ENCODE data around the gene CXCL16. TPM values are rescaled to one million over a fixed set of nuclear protein-coding genes. Genes with fewer than 3 reads are reported as not detected.
"Not testable (repeated sequence)": the region's sequence is repeated elsewhere in the genome, so short reads cannot be mapped to it uniquely, and the experiment has no call there.

CXCL16 gene
- total RNA-seq, 1 experiment from 2014 or later: 0.29 TPM

- peak; percentile 61 for DNase-seq (ENCODE audit: low read depth)
Measured at GRCh38 chr17:4721203-4722135, 18.3 kb downstream of the CXCL16 start.

- DNase-seq (ENCODE audit: low read depth): no peak
Measured at GRCh38 chr17:4720787-4721186, 18.9 kb downstream of the CXCL16 start.

GRCh38 chr17:4719684-4720221 is 20.0 kb downstream of the CXCL16 start:
- no peak for DNase-seq (ENCODE audit: low read depth)

GRCh38 chr17:4719146-4719545 is 20.6 kb downstream of the CXCL16 start:
- DNase-seq (ENCODE audit: low read depth): no peak

GRCh38 chr17:4718276-4718675 is 21.5 kb downstream of the CXCL16 start:
- DNase-seq (ENCODE audit: low read depth): no peak

GRCh38 chr17:4717791-4718190 is 21.9 kb downstream of the CXCL16 start:
- no peak for DNase-seq (ENCODE audit: low read depth)

GRCh38 chr17:4716081-4716480 is 23.6 kb downstream of the CXCL16 start:
- no peak for DNase-seq (ENCODE audit: low read depth)

GRCh38 chr17:4715063-4715744 is 24.5 kb downstream of the CXCL16 start:
- no peak for DNase-seq (ENCODE audit: low read depth)

GRCh38 chr17:4714340-4715062 is 25.2 kb downstream of the CXCL16 start:
- DNase-seq (ENCODE audit: low read depth): not testable (repeated sequence)

- no peak for DNase-seq (ENCODE audit: low read depth)
Measured at GRCh38 chr17:4712526-4712925, 27.2 kb downstream of the CXCL16 start.

GRCh38 chr17:4711661-4712181 is 28.0 kb downstream of the CXCL16 start:
- DNase-seq (ENCODE audit: low read depth): no peak

- no peak for DNase-seq (ENCODE audit: low read depth)
Measured at GRCh38 chr17:4710693-4711634, 28.8 kb downstream of the CXCL16 start.

GRCh38 chr17:4709794-4710692 is 29.7 kb downstream of the CXCL16 start, which contains the start of gene ARRB2:
Gene ARRB2, plus strand, starts transcription at chr17:4710632. Its CDS starts 90 bp downstream, at chr17:4710722.
- DNase-seq (ENCODE audit: low read depth): peak; percentile 97

GRCh38 chr17:4708436-4708835 is 31.3 kb downstream of the CXCL16 start:
- DNase-seq (ENCODE audit: low read depth): no peak

GRCh38 chr17:4706121-4706520 is 33.6 kb downstream of the CXCL16 start:
- DNase-seq (ENCODE audit: low read depth): peak; percentile 64

- no peak for DNase-seq (ENCODE audit: low read depth)
Measured at GRCh38 chr17:4704991-4705390, 34.7 kb downstream of the CXCL16 start.

GRCh38 chr17:4704574-4704907 is 35.2 kb downstream of the CXCL16 start:
- not testable (repeated sequence) for DNase-seq (ENCODE audit: low read depth)

- no peak for DNase-seq (ENCODE audit: low read depth)
Measured at GRCh38 chr17:4703330-4703691, 36.4 kb downstream of the CXCL16 start.

- DNase-seq (ENCODE audit: low read depth): no peak
Measured at GRCh38 chr17:4701116-4701515, 38.6 kb downstream of the CXCL16 start.

Data from LHCN-M2 (cell line).